SK-N-SH (cell line): ENCODE data around the gene POU2F3.

ENCODE experiments used
- CTCF ChIP-seq: fragments of 200-600 bp; sonication (generic); IDR thresholded peaks from 2 replicates; pipeline ENCODE4 v1.6.1; 2017; ENCODE audit warnings: antibody characterized with exemption, mild to moderate bottlenecking, moderate library complexity
- EP300 ChIP-seq, 2 experiments: IDR thresholded peaks; 2 replicates each; pipeline versions ENCODE4 v1.4.0 to v1.6.1; 2012; ENCODE audit warnings: borderline replicate concordance in 1 of 2, low read depth in 1 of 2, low read length in 1 of 2
- MAX ChIP-seq: IDR thresholded peaks from 2 replicates; pipeline ENCODE4 v1.4.0; 2012; ENCODE audit warnings: low read depth
- REST ChIP-seq: IDR thresholded peaks from 2 replicates; pipeline ENCODE4 v1.6.1; 2012; ENCODE audit warnings: mild to moderate bottlenecking, low read depth, low read length, moderate library complexity
- SMC3 ChIP-seq: IDR thresholded peaks from 2 replicates; pipeline ENCODE4 v1.6.1; 2012; ENCODE audit warnings: low read depth, low read length, improper control_type of control experiment

- TF ChIP-seq CTCF, result no peak
- no peak for TF ChIP-seq REST
- TF ChIP-seq MAX, result no peak
- no peak for TF ChIP-seq SMC3
- TF ChIP-seq EP300 (IDR thresholded peaks at IDR 0.05; ENCODE audit: borderline replicate concordance in 1 of 2, low read depth in 1 of 2, low read length in 1 of 2), result no peak
These were observed 118.8 kb downstream of the POU2F3 start for GRCh38 chr11:120358729-120359128.
